Testis (tissue), 3 donors: Measurements from ENCODE around the gene CACNA1D. TPM values are rescaled to one million over a fixed set of nuclear protein-coding genes. Genes with fewer than 3 reads are reported as not detected.

Source experiments
- DNase-seq: peaks from one replicate; pipeline ENCODE4 v3.0.0-alpha.2; 2019
- H3K27ac ChIP-seq, 2 donors: fragments of 200-600 bp; sonication (generic); one replicate each; pipeline ENCODE4 v1.5.1; 2019
- H3K27me3 ChIP-seq: fragments of 200-600 bp; sonication (generic); one replicate; pipeline ENCODE4 v1.5.1; 2019
- H3K36me3 ChIP-seq: fragments of 200-600 bp; sonication (generic); one replicate; pipeline ENCODE4 v1.5.1; 2017; ENCODE audit warnings: low read depth; ENCODE audit errors: missing control alignments
- H3K4me1 ChIP-seq: fragments of 200-600 bp; sonication (generic); one replicate; pipeline ENCODE4 v1.5.1; 2019
- H3K4me3 ChIP-seq, 2 donors: fragments of 200-600 bp; sonication (generic); one replicate each; pipeline ENCODE4 v1.5.1; 2017 to 2019
- H3K9me3 ChIP-seq: fragments of 200-600 bp; sonication (generic); one replicate; pipeline ENCODE4 v1.5.1; 2017
- POLR2A ChIP-seq: fragments of 450-650 bp; IDR thresholded peaks from one replicate; pipeline ENCODE4 v1.6.1; 2017; ENCODE audit warnings: antibody characterized with exemption, mild to moderate bottlenecking, moderate library complexity
- WGBS, 2 donors: methylation state at CpG; one replicate each; pipeline ENCODE4 v1.1.5; 2018; 5-methylcytosine and 5-hydroxymethylcytosine counted together
- intact Hi-C: fragments of 100-400 bp; cut with DNase I; formaldehyde crosslinking; loops from one replicate; pipeline ENCODE4 v1.15.1; 2023; ENCODE audit warnings: low total_unique reads
- polyA plus RNA-seq: library from polyadenylated mRNA; stranded (reverse); fragments of 350-450 nt; fragmentation: Illumina TruSeq; extraction: RNeasy Lipid Tissue Mini Kit (QIAGEN cat#74804); gene quantifications from one replicate; pipeline ENCODE4 v1.2.3, GENCODE V29; 2014; ENCODE audit warnings: low read depth, low replicate concordance; ENCODE audit not compliant: insufficient read depth
- total RNA-seq, 2 donors: library from RNA; depleted of rRNA; stranded (reverse); fragments of >200 nt; gene quantifications; one replicate each; pipeline ENCODE4 v1.2.3, GENCODE V29; 2016
- TF ChIP-seq, protein P1 (sequence below), 3 experiments: fragments of 450-650 bp in 2 of 3; fragments of 200-600 bp in 1 of 3; sonication (generic) in 1 of 3; IDR thresholded peaks; one replicate each; pipeline ENCODE4 v1.5.1; 2016 to 2019; ENCODE audit warnings: antibody characterized with exemption in 3 of 3, mild to moderate bottlenecking in 2 of 3, moderate library complexity in 1 of 3

Gene CACNA1D
- total and polyA plus RNA-seq, 3 donors from 2014 or later = 8.0 to 39.0 (median 37.6) TPM

GRCh38 chr3:53579636-53580035 is 85.2 kb downstream of the CACNA1D start:
- Histone ChIP-seq H3K36me3 (no peaks in the 10 kb centered on the region), H3K9me3 (no peaks in the 10 kb centered on the region), H3K27me3 (no peaks in the 10 kb centered on the region), H3K27ac (no peak overlapping the region), H3K4me1 (no peaks in the 10 kb centered on the region), H3K4me3 (no peak overlapping the region)
- WGBS, 2 donors = 83 to 85% methylated on average over 3 of the region's 3 CpGs
- intact Hi-C loops = no loop called here
- TF ChIP-seq POLR2A = no peak
- TF ChIP-seq, protein P1, sequence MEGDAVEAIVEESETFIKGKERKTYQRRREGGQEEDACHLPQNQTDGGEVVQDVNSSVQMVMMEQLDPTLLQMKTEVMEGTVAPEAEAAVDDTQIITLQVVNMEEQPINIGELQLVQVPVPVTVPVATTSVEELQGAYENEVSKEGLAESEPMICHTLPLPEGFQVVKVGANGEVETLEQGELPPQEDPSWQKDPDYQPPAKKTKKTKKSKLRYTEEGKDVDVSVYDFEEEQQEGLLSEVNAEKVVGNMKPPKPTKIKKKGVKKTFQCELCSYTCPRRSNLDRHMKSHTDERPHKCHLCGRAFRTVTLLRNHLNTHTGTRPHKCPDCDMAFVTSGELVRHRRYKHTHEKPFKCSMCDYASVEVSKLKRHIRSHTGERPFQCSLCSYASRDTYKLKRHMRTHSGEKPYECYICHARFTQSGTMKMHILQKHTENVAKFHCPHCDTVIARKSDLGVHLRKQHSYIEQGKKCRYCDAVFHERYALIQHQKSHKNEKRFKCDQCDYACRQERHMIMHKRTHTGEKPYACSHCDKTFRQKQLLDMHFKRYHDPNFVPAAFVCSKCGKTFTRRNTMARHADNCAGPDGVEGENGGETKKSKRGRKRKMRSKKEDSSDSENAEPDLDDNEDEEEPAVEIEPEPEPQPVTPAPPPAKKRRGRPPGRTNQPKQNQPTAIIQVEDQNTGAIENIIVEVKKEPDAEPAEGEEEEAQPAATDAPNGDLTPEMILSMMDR (IDR thresholded peaks at IDR 0.05) = no peak
- no peak for DNase-seq

DNA sequence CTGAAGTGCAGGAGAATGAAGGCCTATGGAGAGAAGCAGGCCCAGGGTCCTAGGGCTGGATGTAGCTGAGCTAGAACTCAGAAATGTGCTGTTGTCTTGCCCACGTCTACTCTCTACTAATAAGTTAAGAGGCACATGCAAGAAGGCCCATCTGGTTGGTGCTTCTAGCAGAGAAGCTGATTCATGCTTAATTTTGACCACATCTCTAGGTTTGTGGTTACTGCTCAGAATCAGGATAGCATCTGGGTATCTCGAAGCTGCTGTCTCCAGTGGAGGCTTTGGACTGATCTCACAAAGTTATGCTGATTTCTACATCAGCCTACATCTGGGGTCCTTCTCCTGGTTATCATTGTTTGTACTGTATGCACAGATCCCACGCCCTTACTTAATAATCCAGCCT is 87.3 kb downstream of the CACNA1D start:
- intact Hi-C loops = no loop called here
- H3K27me3 ChIP-seq = no peaks in the 10 kb centered on the region
- peaks cover 7% of the 10 kb centered on the region for H3K4me1 ChIP-seq
- 79 to 81% methylated on average over 3 of the region's 3 CpGs for WGBS, 2 donors
- TF ChIP-seq, protein P1 (IDR thresholded peaks at IDR 0.05) = no peak
- no peak for TF ChIP-seq POLR2A
- H3K9me3 ChIP-seq = no peaks in the 10 kb centered on the region
- no peak for DNase-seq
- H3K4me3 ChIP-seq = no peak overlapping the region
- H3K27ac ChIP-seq = no peak overlapping the region
- H3K36me3 ChIP-seq = no peaks in the 10 kb centered on the region

GRCh38 chr3:53583161-53583690 is 88.8 kb downstream of the CACNA1D start:
- Histone ChIP-seq H3K4me1 (peaks cover 7% of the 10 kb centered on the region), H3K27me3 (no peaks in the 10 kb centered on the region), H3K9me3 (no peaks in the 10 kb centered on the region), H3K27ac (no peak overlapping the region), H3K36me3 (no peaks in the 10 kb centered on the region), H3K4me3 (no peak overlapping the region)
- 89 to 91% methylated on average over 2 of the region's 2 CpGs for WGBS, 2 donors
- DNase-seq = no peak
- intact Hi-C loops = no loop called here
- TF ChIP-seq, protein P1 (IDR thresholded peaks at IDR 0.05) = no peak
- TF ChIP-seq POLR2A = no peak

- 75 to 80% methylated on average over 2 of the region's 2 CpGs for WGBS, 2 donors
- intact Hi-C loops = no loop called here
- Histone ChIP-seq H3K27me3 (no peaks in the 10 kb centered on the region), H3K9me3 (no peaks in the 10 kb centered on the region), H3K4me3 (no peak overlapping the region), H3K36me3 (no peaks in the 10 kb centered on the region), H3K27ac (no peak overlapping the region), H3K4me1 (peaks cover 7% of the 10 kb centered on the region)
- TF ChIP-seq, protein P1 (IDR thresholded peaks at IDR 0.05) = no peak
- TF ChIP-seq POLR2A = no peak
- no peak for DNase-seq
These were observed 90.6 kb downstream of the CACNA1D start for GRCh38 chr3:53585049-53585448.

DNA sequence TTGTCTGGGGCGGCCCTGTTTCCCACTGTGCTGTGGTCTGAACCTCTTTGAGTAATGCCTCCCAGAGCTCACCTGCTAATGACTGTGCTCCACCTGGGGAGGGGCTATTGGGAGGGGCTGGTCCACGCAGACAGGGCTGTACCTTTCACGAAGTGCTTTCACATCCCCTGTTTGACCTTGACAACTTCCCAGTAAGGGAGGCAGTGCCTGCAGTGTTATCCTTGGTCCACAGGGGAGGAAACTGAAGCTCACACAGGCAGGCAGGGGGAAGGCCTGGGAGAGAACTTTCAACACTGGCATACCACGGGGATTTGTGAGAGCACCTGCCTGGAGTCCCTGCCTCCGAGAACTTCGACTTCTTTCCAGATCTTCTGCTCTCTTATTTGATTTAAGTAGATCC is 91.2 kb downstream of the CACNA1D start:
- Histone ChIP-seq H3K27ac (no peak overlapping the region), H3K4me1 (peaks cover 7% of the 10 kb centered on the region), H3K36me3 (no peaks in the 10 kb centered on the region), H3K27me3 (no peaks in the 10 kb centered on the region), H3K4me3 (no peak overlapping the region), H3K9me3 (no peaks in the 10 kb centered on the region)
- intact Hi-C loops = no loop called here
- TF ChIP-seq POLR2A = no peak
- TF ChIP-seq, protein P1 (IDR thresholded peaks at IDR 0.05) = no peak
- WGBS, 2 donors = 39 to 54% methylated on average over 6 of the region's 6 CpGs
- DNase-seq = no peak
